Measurements from ENCODE around the gene FYN.

The FYN gene

DNA sequence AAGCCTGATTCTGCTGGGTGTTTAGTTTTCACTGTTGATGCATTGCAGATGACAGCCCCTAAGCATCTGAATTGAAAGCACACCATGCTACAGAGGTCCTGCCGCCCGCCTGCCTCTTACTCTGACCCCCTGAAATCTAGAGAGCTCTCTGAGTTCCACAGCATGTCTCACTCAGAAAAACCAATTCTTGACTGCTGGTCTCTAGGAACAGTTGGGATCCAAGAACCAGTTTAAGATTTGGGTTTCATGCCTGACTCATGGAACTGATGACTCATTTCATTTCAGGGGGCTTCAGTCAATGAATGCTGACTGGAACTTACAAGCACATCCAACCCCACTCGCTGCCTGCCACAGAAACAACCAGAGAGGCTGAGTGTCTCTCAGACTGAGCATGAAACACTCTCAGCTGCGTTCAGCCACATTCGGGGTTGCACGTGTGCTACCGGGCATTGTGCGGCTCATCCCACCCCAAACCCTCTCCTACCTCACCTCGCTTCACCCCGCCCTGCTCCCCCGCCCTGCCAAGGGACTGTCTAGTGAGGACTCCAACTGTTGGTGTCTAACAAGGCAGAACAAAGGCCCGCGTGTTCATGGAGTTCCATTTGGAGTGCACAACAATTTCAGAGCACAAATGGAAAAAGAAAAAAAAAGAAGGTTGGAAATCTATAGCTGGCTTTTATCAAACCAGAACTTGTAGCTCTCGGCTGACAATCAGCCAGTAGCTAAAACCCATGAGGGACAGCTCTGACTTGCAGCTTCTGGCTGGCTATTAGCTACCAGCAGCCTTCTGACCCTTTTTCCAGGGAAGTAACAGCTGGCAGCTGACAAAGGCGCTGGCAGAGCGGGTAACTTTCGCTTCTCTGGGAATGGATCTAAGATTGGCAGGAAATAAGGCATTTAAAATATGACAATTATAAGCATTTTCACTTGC is 247.5 kb downstream of the FYN start:
- no peak overlapping the region for H3K4me3 ChIP-seq (ENCODE audit: low read depth, low read length)
- DNase-seq (ENCODE audit: low read depth): no peak

DNA sequence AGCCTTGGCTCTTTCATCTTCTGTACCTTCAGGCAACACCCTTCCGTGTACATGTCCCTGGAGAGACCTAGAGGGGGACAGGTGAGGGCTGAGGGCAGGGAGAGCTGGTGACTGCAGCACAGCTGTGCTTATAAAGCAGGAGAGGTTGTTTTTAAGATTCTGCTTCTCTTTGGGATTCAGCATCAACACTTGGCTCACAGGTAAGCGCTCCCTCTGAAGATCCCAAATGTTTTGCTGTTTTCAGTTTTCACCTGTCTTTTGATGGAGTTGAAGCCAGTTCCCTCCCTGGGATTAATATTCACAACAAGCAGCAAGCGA is 248.2 kb downstream of the FYN start:
- DNase-seq (ENCODE audit: low read depth): no peak
- TF ChIP-seq, protein P1, sequence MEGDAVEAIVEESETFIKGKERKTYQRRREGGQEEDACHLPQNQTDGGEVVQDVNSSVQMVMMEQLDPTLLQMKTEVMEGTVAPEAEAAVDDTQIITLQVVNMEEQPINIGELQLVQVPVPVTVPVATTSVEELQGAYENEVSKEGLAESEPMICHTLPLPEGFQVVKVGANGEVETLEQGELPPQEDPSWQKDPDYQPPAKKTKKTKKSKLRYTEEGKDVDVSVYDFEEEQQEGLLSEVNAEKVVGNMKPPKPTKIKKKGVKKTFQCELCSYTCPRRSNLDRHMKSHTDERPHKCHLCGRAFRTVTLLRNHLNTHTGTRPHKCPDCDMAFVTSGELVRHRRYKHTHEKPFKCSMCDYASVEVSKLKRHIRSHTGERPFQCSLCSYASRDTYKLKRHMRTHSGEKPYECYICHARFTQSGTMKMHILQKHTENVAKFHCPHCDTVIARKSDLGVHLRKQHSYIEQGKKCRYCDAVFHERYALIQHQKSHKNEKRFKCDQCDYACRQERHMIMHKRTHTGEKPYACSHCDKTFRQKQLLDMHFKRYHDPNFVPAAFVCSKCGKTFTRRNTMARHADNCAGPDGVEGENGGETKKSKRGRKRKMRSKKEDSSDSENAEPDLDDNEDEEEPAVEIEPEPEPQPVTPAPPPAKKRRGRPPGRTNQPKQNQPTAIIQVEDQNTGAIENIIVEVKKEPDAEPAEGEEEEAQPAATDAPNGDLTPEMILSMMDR (IDR thresholded peaks at IDR 0.05; ENCODE audit: insufficient read depth, low read depth, low read length, missing control alignments): no peak
- no peak overlapping the region for H3K4me3 ChIP-seq (ENCODE audit: low read depth, low read length)

More for the DNA sequence above, 247.5 kb downstream of the FYN start:
- TF ChIP-seq, protein P1 (IDR thresholded peaks at IDR 0.05; ENCODE audit: insufficient read depth, low read depth, low read length, missing control alignments): no peak

DNA sequence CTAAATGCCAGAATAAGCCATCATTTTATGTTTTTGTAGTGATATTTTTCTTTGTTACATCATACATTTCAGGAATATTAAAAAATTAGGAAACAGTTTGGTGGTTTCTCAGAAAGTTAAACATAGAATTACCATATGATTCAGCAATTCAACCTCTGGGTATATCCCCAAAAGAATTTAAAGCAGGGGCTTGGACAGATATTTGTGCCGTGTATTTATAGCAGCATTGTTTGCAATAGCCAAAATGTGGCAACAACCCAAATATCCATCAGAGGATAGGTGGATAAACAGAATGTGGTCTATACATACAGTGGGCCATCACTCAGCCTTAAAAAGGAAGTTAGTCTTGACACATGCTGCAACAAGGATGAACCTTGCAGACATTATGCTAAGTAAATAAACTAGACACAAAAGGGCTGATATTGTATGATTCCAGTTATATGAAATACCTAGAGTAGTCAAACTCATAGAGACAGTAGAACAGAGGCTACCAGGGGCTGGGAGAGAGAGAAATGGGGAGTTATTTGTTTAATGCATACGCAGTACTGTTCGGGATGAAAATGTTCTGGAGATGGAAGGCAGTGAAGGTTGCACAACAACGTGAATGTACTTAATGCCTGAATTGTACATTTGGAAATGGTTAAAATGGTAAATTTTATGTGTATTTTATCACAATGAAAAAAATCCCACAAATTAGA is 248.7 kb downstream of the FYN start:
- H3K4me3 ChIP-seq (ENCODE audit: low read depth, low read length): no peak overlapping the region
- no peak for DNase-seq (ENCODE audit: low read depth)
- TF ChIP-seq, protein P1 (IDR thresholded peaks at IDR 0.05; ENCODE audit: insufficient read depth, low read depth, low read length, missing control alignments): no peak

DNA sequence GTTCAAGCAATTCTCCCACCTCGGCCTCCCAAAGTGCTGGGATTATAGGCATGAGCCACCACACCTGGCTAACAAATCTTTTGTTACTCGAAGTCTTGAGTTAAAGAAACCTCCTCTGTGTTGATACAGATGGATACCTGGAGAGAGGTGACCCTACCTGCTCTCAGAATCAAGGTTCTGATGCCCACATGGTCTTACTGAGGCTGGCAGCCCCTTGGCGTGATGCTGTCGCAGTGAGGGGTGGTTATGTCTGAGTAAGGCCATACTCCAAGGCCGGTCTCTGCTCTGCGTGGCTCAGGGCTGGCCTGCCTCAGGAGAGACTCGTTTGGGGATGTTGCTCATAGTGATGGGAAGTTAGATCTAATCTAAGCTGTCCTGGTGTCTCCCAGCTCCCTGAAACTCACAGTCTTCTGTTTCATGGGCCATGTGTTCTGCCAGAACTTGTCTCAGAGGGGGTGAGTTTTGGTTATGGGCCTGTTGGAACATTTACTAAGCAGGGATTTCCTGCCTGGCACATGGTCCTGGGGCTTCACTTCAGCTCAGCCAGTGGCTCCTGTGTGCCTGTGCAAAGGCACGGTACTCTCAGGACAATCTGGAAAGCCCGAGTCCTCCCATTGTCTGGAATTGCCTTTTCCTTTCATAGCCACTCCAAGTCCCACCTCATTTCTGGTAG is 250.1 kb downstream of the FYN start:
- TF ChIP-seq, protein P1 (IDR thresholded peaks at IDR 0.05; ENCODE audit: insufficient read depth, low read depth, low read length, missing control alignments): no peak

DNA sequence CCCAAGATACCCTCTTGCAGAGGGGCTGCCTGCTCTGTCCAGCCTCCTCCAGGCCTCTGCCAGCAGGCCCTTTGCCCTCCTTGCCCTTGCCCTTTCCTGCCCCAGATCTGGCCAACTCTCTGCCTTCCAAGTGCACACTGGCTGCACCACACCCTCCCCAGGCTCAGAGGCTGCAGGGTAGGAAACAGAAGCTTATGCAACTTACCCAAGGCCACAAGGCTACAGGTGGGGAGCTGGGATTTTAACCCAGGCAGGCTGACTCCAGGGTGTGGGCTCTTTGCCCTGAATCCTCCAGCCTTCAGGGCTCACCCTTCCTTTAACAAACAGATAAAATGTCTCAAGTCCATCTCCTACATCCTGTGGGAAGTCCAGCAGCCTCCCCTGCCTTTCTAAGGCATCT is 253.1 kb downstream of the FYN start:
- DNase-seq (ENCODE audit: low read depth): no peak
- TF ChIP-seq, protein P1 (IDR thresholded peaks at IDR 0.05; ENCODE audit: insufficient read depth, low read depth, low read length, missing control alignments): no peak
- H3K4me3 ChIP-seq (ENCODE audit: low read depth, low read length): no peak overlapping the region

More for the DNA sequence above, 250.1 kb downstream of the FYN start:
- no peak overlapping the region for H3K4me3 ChIP-seq (ENCODE audit: low read depth, low read length)
- no peak for DNase-seq (ENCODE audit: low read depth)

DNA sequence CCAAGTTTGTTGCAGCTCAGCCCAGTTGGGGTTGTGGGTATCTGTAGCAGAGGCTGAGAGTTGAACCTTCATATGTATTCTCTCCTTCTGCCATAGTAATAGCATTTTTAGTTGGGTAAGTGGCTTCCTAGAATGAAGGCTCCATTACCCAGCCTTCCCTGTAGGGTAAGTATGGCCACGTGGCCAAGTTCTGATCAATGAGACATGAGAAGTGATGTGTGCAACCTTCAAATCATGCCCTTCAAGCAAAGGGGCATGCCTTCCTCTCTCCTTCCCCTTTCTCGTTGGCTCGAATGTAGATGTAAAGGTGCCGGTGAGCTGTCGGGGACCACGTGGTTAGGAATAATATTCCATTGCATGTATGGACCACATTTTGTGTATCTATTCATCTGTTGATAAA is 254.8 kb downstream of the FYN start:
- no peak overlapping the region for H3K4me3 ChIP-seq (ENCODE audit: low read depth, low read length)
- TF ChIP-seq, protein P1 (IDR thresholded peaks at IDR 0.05; ENCODE audit: insufficient read depth, low read depth, low read length, missing control alignments): no peak

More for the DNA sequence above, 254.8 kb downstream of the FYN start:
- no peak for DNase-seq (ENCODE audit: low read depth)
